Breast epithelium (tissue), 4 donors: ENCODE results near the gene SESN2. TPM values are rescaled to one million over a fixed set of nuclear protein-coding genes. Genes with fewer than 3 reads are reported as not detected.

ENCODE experiments used
- DNase-seq, 2 donors: peaks; one replicate each; pipeline ENCODE4 v3.0.0-alpha.2; 2019; ENCODE audit warnings: low spot score in 2 of 2
- H3K27ac ChIP-seq, 2 donors: fragments of 200-600 bp; sonication (generic) in 1 of 2; one replicate each; pipeline ENCODE4 v1.5.1; 2016 to 2019; ENCODE audit warnings: mild to moderate bottlenecking in 1 of 2
- H3K27me3 ChIP-seq, 2 donors: fragments of 200-600 bp; sonication (generic) in 1 of 2; one replicate each; pipeline versions ENCODE4 v1.5.1 to v1.6.0; 2017 to 2019; ENCODE audit warnings: control low read depth in 1 of 2, mild to moderate bottlenecking in 1 of 2
- H3K36me3 ChIP-seq: fragments of 200-600 bp; one replicate; pipeline ENCODE4 v1.5.1; 2019
- H3K4me1 ChIP-seq, 2 donors: fragments of 200-600 bp; sonication (generic); one replicate each; pipeline ENCODE4 v1.5.1; 2016 to 2019; ENCODE audit warnings: control low read depth in 1 of 2
- H3K4me3 ChIP-seq, 3 donors: fragments of 200-600 bp; sonication (generic); 1 replicate in 2 of 3; 2 replicates in 1 of 3; pipeline ENCODE4 v1.5.1; 2016 to 2019; ENCODE audit warnings: mild to moderate bottlenecking in 3 of 3, moderate library complexity in 2 of 3
- H3K9me3 ChIP-seq, 2 donors: fragments of 200-600 bp; sonication (generic) in 1 of 2; one replicate each; pipeline ENCODE4 v1.5.1; 2016 to 2019; ENCODE audit warnings: control low read depth in 1 of 2
- POLR2A ChIP-seq: fragments of 450-650 bp; IDR thresholded peaks from one replicate; pipeline ENCODE4 v1.6.1; 2016; ENCODE audit warnings: antibody characterized with exemption, mild to moderate bottlenecking, moderate library complexity
- POLR2AphosphoS5 ChIP-seq, 3 donors: sonication (generic); formaldehyde crosslinking; IDR thresholded peaks; one replicate each; pipeline ENCODE4 v1.6.1; 2017; ENCODE audit warnings: antibody characterized with exemption in 3 of 3
- intact Hi-C: fragments of 100-400 bp; cut with DNase I; formaldehyde crosslinking; loops from one replicate; pipeline ENCODE4 v1.15.1; 2023; ENCODE audit warnings: low total_unique reads
- total RNA-seq, 3 donors: library from RNA; depleted of rRNA; stranded (reverse); fragments of >200 nt; gene quantifications; one replicate each; pipeline ENCODE4 v1.1.0, GENCODE V29; 2016
- TF ChIP-seq, protein P1 (sequence below), 3 donors: fragments of 450-650 bp; IDR thresholded peaks; one replicate each; pipeline ENCODE4 v1.5.1; 2016 to 2017; ENCODE audit warnings: antibody characterized with exemption in 3 of 3, mild to moderate bottlenecking in 3 of 3, moderate library complexity in 3 of 3

SESN2 gene, protein sequence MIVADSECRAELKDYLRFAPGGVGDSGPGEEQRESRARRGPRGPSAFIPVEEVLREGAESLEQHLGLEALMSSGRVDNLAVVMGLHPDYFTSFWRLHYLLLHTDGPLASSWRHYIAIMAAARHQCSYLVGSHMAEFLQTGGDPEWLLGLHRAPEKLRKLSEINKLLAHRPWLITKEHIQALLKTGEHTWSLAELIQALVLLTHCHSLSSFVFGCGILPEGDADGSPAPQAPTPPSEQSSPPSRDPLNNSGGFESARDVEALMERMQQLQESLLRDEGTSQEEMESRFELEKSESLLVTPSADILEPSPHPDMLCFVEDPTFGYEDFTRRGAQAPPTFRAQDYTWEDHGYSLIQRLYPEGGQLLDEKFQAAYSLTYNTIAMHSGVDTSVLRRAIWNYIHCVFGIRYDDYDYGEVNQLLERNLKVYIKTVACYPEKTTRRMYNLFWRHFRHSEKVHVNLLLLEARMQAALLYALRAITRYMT
- total RNA-seq, result 10 to 100 TPM in 2 of 3 donors, 1 to 10 TPM in 1; 10.0 to 16.0 (median 12.5) TPM

DNA sequence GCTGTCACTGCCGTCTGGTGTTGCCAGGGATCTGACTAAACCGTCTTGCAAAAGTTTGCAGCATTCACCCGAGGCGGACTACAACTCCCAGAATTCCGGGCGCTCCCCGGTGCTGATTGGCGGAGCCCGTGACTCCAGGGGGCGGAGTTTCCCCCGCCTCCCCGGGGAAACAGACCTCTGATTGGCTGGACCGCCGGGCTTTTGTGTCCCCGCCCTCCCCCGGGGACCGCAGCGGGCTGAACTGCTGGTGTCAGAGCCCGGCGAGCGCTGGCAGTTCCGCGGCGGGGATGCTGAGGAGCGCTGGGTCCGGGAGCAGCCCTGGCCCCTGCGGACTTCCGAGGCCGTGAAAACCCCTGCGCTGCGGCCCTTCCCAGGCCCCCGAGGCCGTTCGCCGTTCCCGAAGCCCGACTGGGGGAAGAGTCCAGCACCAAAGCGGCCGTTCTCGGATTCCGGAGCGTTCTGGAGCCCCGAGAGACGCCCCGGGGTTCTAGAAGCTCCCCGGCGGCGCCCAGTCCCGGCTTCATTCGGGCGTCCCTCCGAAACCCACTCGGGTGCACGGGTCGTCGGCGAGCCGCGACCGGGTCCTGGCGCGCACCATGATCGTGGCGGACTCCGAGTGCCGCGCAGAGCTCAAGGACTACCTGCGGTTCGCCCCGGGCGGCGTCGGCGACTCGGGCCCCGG is at the start of gene SESN2:
SESN2 (plus strand) TSS at position 267 of the 682 bp plus-strand sequence; CDS start at position 597, 330 bp downstream.
- DNase-seq, result peak; percentile 99
- H3K27me3 ChIP-seq, result no peaks in the 10 kb centered on the region
- H3K4me3 ChIP-seq, result peak within 1 kb of the TSS; percentile 84 to 94 (median 90)
- intact Hi-C loops, result no loop called here
- H3K9me3 ChIP-seq, result no peaks in the 10 kb centered on the region
- peak within 1 kb of the TSS; percentile 86 to 90 for H3K27ac ChIP-seq
- TF ChIP-seq, protein P1, sequence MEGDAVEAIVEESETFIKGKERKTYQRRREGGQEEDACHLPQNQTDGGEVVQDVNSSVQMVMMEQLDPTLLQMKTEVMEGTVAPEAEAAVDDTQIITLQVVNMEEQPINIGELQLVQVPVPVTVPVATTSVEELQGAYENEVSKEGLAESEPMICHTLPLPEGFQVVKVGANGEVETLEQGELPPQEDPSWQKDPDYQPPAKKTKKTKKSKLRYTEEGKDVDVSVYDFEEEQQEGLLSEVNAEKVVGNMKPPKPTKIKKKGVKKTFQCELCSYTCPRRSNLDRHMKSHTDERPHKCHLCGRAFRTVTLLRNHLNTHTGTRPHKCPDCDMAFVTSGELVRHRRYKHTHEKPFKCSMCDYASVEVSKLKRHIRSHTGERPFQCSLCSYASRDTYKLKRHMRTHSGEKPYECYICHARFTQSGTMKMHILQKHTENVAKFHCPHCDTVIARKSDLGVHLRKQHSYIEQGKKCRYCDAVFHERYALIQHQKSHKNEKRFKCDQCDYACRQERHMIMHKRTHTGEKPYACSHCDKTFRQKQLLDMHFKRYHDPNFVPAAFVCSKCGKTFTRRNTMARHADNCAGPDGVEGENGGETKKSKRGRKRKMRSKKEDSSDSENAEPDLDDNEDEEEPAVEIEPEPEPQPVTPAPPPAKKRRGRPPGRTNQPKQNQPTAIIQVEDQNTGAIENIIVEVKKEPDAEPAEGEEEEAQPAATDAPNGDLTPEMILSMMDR (IDR thresholded peaks at IDR 0.05), result no peak
- TF ChIP-seq POLR2AphosphoS5 (IDR thresholded peaks at IDR 0.05) (peak; percentile 69 to 89 (median 70)), POLR2A (peak; percentile 94)
- H3K4me1 ChIP-seq, result no peaks in the 10 kb centered on the region
- no peaks in the 10 kb centered on the region for H3K36me3 ChIP-seq

DNA sequence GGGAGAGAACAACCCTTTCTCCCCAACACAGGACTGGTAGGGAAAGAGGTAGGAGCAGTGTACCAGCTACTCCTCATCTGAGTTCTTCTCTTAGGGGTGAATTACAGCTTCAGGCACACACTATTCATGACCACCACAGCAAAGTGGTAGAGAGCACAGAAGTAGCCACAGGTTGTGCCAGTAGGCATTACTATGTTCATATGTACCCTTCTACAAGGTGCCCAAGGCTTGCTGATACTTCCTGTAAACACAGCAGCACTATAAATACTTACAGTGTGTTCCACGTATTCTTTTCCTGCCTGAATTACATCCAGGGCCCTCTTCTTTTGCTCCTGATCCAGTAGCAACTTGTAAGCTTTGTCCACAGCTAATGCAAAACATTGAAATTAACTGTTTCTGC is 49.6 kb upstream of the SESN2 start:
- TF ChIP-seq POLR2AphosphoS5 (IDR thresholded peaks at IDR 0.05) (no peak), POLR2A (no peak)
- TF ChIP-seq, protein P1 (IDR thresholded peaks at IDR 0.05), result no peak
- H3K27ac ChIP-seq, result no peak overlapping the region
- DNase-seq, result no peak

DNA sequence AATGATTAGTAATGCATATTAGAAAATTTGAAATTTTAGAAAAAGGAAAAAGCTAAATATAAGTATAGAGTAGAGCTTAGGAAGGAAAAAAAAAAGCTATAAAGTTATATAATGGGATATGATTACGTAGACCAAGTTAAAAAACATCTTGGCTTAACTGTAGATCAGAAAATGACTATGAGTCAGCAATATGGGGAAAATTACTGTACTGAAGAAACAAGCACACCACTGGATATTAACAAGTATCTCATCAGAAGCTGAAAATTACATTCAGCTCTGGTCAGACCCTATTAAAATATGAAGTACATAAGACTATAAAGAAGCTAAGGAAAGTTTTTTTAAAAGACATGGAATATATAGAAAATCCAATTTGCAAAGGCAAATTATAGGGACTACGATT is 46.0 kb upstream of the SESN2 start:
- no peak for DNase-seq
- Histone ChIP-seq H3K27me3 (no peaks in the 10 kb centered on the region), H3K9me3 (no peaks in the 10 kb centered on the region), H3K4me3 (no peak overlapping the region), H3K27ac (no peak overlapping the region), H3K4me1 (no peaks in the 10 kb centered on the region), H3K36me3 (no peaks in the 10 kb centered on the region)
- TF ChIP-seq, protein P1 (IDR thresholded peaks at IDR 0.05), result no peak
- TF ChIP-seq POLR2AphosphoS5 (IDR thresholded peaks at IDR 0.05) (no peak), POLR2A (no peak)
- intact Hi-C loops, result no loop called here

More for the DNA sequence above, 49.6 kb upstream of the SESN2 start:
- Histone ChIP-seq H3K27me3 (no peaks in the 10 kb centered on the region), H3K36me3 (no peaks in the 10 kb centered on the region), H3K9me3 (no peaks in the 10 kb centered on the region), H3K4me3 (no peak overlapping the region), H3K4me1 (no peaks in the 10 kb centered on the region)
- intact Hi-C loops, result loop anchor here (10.0 kb wide), 1 partner anchor 95 kb away; no protein-coding TSS in a partner anchor

GRCh38 chr1:28229089-28229488 is 30.2 kb upstream of the SESN2 start:
- H3K4me3 ChIP-seq, result no peak overlapping the region
- no peaks in the 10 kb centered on the region for H3K36me3 ChIP-seq
- no peaks in the 10 kb centered on the region for H3K27me3 ChIP-seq
- no peaks in the 10 kb centered on the region for H3K9me3 ChIP-seq
- intact Hi-C loops, result no loop called here
- no peak overlapping the region for H3K27ac ChIP-seq
- H3K4me1 ChIP-seq, result no peaks in the 10 kb centered on the region
- TF ChIP-seq POLR2AphosphoS5 (IDR thresholded peaks at IDR 0.05), result no peak
- no peak for TF ChIP-seq POLR2A
- TF ChIP-seq, protein P1 (IDR thresholded peaks at IDR 0.05), result no peak
- no peak for DNase-seq

DNA sequence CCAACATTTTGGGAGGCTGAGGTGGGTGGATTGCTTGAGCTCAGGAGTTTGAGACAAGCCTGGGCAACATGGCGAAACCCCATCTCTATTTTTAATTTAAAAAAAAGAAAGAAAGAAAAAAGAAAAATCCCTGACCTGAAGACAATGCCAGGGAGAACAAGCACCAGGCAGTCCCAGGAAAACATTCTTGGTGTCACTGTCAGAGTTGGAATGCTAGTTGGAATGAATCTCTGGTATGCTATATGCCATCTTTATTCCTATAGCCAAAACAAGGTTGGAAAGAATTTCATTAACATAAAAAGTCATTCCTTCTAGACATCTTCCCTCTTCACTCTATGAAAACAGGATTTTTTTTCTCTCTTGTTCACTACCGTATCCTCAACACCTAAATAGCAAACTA is 29.3 kb upstream of the SESN2 start:
- Histone ChIP-seq H3K9me3 (no peaks in the 10 kb centered on the region), H3K27ac (no peak overlapping the region), H3K4me3 (no peak overlapping the region), H3K4me1 (no peaks in the 10 kb centered on the region), H3K36me3 (no peaks in the 10 kb centered on the region), H3K27me3 (no peaks in the 10 kb centered on the region)
- TF ChIP-seq, protein P1 (IDR thresholded peaks at IDR 0.05), result no peak
- TF ChIP-seq POLR2AphosphoS5 (IDR thresholded peaks at IDR 0.05) (no peak), POLR2A (no peak)
- intact Hi-C loops, result no loop called here
- DNase-seq, result no peak
